Coronary artery (tissue), 2 donors: Measurements from ENCODE around the gene KLRF1.

Experiments
- DNase-seq: peaks from one replicate; pipeline ENCODE4 v3.0.0-alpha.2; 2017; ENCODE audit warnings: low spot score
- H3K27ac ChIP-seq, 2 donors: fragments of 200-600 bp; sonication (generic); one replicate each; pipeline ENCODE4 v1.5.1; 2016 to 2019
- H3K4me3 ChIP-seq: fragments of 200-600 bp; sonication (generic); 2 replicates; pipeline ENCODE4 v1.5.1; 2016; ENCODE audit warnings: mild to moderate bottlenecking, moderate library complexity
- CTCF ChIP-seq: fragments of 200-600 bp; sonication (generic); IDR thresholded peaks from one replicate; pipeline ENCODE4 v1.5.1; 2019; ENCODE audit warnings: antibody characterized with exemption

The KLRF1 gene

DNA sequence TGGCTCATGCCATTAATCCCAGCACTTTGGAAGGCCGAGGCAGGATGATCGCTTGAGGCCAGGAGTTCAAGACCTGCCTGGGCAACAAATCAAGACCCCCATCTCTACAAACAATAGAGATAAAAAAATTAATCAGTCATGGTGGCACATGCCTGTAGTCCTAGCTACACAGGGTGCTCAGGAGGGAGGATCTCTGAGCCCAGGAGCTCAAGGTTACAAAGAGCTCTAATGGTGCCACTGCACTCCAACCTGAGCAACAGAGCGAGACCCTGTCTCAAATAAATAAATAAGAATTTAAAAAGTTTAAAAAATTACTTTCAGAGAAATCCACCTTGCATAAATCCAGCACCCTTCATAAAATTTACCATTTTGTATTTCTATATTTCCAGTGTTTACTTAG is 2.2 kb downstream of the KLRF1 start:
- Histone ChIP-seq H3K4me3 (no peak overlapping the region), H3K27ac (no peak overlapping the region)
- no peak for TF ChIP-seq CTCF
- DNase-seq: no peak

DNA sequence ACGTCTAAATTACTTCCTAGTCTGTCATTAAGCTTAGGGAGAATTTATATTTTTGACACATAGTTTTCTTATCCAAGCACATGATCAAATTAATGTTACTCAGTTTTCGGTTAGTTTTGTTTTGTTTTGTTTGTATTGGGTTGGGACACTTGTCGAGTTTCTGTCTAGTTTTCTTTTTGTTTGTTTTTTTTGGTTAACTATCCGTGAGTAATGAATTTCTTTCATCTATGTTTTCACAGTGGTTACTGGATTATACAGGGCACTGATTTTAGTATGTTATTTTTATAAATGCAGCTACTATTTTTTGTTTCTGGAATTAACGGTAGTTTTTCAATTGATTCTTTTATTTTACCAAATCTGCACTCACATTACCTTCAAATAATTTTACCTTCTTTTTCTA is 2.7 kb downstream of the KLRF1 start:
- no peak for DNase-seq
- Histone ChIP-seq H3K4me3 (no peak overlapping the region), H3K27ac (no peak overlapping the region)
- no peak for TF ChIP-seq CTCF

DNA sequence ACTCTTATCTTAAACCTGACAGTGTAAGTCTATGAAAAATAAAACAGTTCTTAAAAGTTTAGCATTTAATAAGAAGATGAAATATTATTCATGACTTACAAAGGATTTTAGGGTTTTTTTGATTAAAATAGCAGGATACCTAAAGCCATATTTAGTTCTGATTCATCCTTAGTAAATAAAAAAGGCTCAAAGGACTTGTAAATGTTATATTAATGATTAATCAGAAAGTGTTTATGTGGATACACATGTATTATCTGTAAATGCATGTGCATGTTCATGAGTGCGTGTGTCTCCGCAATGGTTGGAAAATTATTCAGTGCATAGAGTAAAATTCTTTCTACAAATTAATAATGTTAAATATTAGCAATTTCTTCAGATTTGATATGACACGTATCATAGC is 4.4 kb downstream of the KLRF1 start:
- Histone ChIP-seq H3K4me3 (no peak overlapping the region), H3K27ac (no peak overlapping the region)
- DNase-seq: no peak
- no peak for TF ChIP-seq CTCF

DNA sequence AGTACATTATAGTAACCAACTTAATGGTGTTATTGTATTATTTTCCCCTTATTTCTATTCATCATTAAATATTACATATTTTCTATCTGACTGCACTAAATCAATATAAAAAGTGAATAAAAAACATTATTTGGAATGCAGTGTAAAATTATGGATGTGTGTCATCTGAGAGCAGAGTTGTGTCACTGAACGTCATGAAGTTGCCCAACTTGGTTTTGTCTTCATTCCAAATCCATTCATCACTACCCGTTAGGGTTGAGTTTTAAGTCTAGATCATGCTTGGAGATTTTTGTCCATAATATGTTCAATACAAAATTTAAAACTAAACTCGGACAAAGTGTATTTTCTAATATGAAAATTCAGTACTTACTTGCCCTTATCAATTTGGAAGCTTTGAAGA is 16.1 kb downstream of the KLRF1 start:
- no peak for DNase-seq
- TF ChIP-seq CTCF: no peak
- Histone ChIP-seq H3K4me3 (no peak overlapping the region), H3K27ac (no peak overlapping the region)

- DNase-seq: no peak
- Histone ChIP-seq H3K4me3 (no peak overlapping the region), H3K27ac (no peak overlapping the region)
- TF ChIP-seq CTCF: no peak
These were observed 21.6 kb downstream of the KLRF1 start for GRCh38 chr12:9848899-9849298.

DNA sequence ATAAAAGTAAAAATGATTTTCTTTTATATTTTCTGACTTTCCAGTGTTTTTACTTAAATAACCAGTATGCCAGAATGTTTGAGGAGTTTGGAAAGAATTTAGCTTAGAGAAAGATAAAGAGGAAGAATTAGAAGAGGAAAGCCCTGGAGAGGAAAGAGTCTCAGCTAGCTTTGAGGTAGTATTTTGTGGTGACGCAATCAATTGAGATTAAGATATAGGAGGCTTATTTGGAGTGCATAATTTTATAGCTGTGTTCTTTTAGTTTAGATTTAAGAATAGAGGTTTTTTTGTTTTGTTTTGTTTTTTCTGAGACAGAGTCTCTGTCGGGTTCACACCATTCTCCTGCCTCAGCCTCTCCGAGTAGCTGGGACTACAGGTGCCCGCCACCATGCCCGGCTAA is 23.8 kb downstream of the KLRF1 start:
- no peak for DNase-seq
- no peak for TF ChIP-seq CTCF
- Histone ChIP-seq H3K4me3 (no peak overlapping the region), H3K27ac (no peak overlapping the region)

DNA sequence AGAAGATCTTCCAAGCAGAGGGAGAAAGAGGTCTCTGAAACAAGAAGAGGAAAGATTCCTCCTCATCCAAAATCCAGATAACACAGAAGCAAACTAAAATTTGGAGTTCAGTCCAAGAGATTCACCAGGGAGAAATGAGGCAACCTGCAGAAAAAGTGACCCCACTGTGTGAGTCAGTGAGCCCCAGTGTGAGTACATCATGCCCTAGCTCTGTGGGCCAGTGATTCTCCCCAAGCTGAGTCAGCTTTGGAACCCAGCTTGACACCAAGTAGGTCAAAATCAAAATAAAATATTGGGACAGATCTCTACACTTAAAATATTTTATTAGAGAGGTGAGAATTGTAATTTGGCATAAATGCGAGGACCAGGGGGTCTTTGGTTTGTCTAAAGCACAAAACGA is 24.6 kb downstream of the KLRF1 start:
- TF ChIP-seq CTCF: no peak
- H3K27ac ChIP-seq: no peak overlapping the region
- no peak overlapping the region for H3K4me3 ChIP-seq
- DNase-seq: no peak
